Immature natural killer cell (primary cell): ENCODE measurements around the gene RAD18. TPM values are rescaled to one million over a fixed set of nuclear protein-coding genes. Genes with fewer than 3 reads are reported as not detected.

Experiments
- DNase-seq, 3 donors: peaks; one replicate each; pipeline ENCODE4 v3.0.0; 2022; ENCODE audit warnings: mixed read lengths in 1 of 3
- H3K27ac Mint-ChIP-seq, 6 donors: one replicate each; pipeline ENCODE4 v1.8.0; 2020; ENCODE audit warnings: mixed read lengths in 6 of 6, mild to moderate bottlenecking in 5 of 6, inconsistent platforms in 4 of 6, moderate library complexity in 3 of 6
- H3K27me3 Mint-ChIP-seq, 3 donors: one replicate each; pipeline ENCODE4 v1.8.0; 2020 to 2021; ENCODE audit warnings: low read depth in 3 of 3, mild to moderate bottlenecking in 3 of 3, mixed read lengths in 3 of 3, moderate library complexity in 3 of 3, inconsistent platforms in 1 of 3
- H3K36me3 Mint-ChIP-seq, 3 donors: one replicate each; pipeline ENCODE4 v1.8.0; 2020; ENCODE audit warnings: mixed read lengths in 3 of 3, inconsistent platforms in 2 of 3, mild to moderate bottlenecking in 2 of 3
- H3K4me1 Mint-ChIP-seq, 2 donors: one replicate each; pipeline ENCODE4 v1.8.0; 2020; ENCODE audit warnings: inconsistent platforms in 2 of 2, mild to moderate bottlenecking in 2 of 2, mixed read lengths in 2 of 2, moderate library complexity in 1 of 2
- H3K4me3 Mint-ChIP-seq, 5 donors: one replicate each; pipeline ENCODE4 v1.8.0; 2020; ENCODE audit warnings: mild to moderate bottlenecking in 5 of 5, mixed read lengths in 5 of 5, inconsistent platforms in 3 of 5, moderate library complexity in 3 of 5
- H3K9me3 Mint-ChIP-seq, 6 donors: one replicate each; pipeline ENCODE4 v1.8.0; 2020; ENCODE audit warnings: mild to moderate bottlenecking in 6 of 6, mixed read lengths in 6 of 6, inconsistent platforms in 4 of 6, moderate library complexity in 3 of 6
- polyA plus RNA-seq, 3 donors: library from polyadenylated mRNA; unstranded; fragments of 300-500 nt; fragmentation: Illumina TruSeq; gene quantifications; one replicate each; pipeline ENCODE4 v1.2.3, GENCODE V29; 2021

The RAD18 gene
- polyA plus RNA-seq, 3 donors from 2014 or later: 13.5 to 13.9 (median 13.8) TPM

GRCh38 chr3:8847317-8847716 is 116.0 kb downstream of the RAD18 start:
- Mint-ChIP-seq H3K27ac (no peak overlapping the region), H3K9me3 (no peaks in the 10 kb centered on the region), H3K36me3 (no peaks in the 10 kb centered on the region), H3K4me1 (no peaks in the 10 kb centered on the region), H3K4me3 (no peak overlapping the region), H3K27me3 (peaks cover 0 to 4% (median 0%) of the 10 kb centered on the region in 3 donors)
- no peak for DNase-seq

GRCh38 chr3:8846176-8846575 is 117.1 kb downstream of the RAD18 start:
- Mint-ChIP-seq H3K4me1 (no peaks in the 10 kb centered on the region), H3K27ac (no peak overlapping the region), H3K4me3 (no peak overlapping the region), H3K9me3 (no peaks in the 10 kb centered on the region), H3K36me3 (no peaks in the 10 kb centered on the region), H3K27me3 (peaks cover 0 to 3% (median 0%) of the 10 kb centered on the region in 3 donors)
- no peak for DNase-seq

- no peaks in the 10 kb centered on the region for H3K9me3 Mint-ChIP-seq
- H3K27me3 Mint-ChIP-seq: peaks cover 0 to 3% (median 0%) of the 10 kb centered on the region in 3 donors
- no peak overlapping the region for H3K4me3 Mint-ChIP-seq
- H3K27ac Mint-ChIP-seq: no peak overlapping the region
- H3K4me1 Mint-ChIP-seq: no peaks in the 10 kb centered on the region
- H3K36me3 Mint-ChIP-seq: no peaks in the 10 kb centered on the region
- no peak for DNase-seq
Observed at GRCh38 chr3:8845641-8846040, 117.6 kb downstream of the RAD18 start.

- H3K4me1 Mint-ChIP-seq: no peaks in the 10 kb centered on the region
- DNase-seq: no peak
- peaks cover 0 to 3% (median 0%) of the 10 kb centered on the region in 3 donors for H3K27me3 Mint-ChIP-seq
- H3K27ac Mint-ChIP-seq: no peak overlapping the region
- no peaks in the 10 kb centered on the region for H3K9me3 Mint-ChIP-seq
- H3K36me3 Mint-ChIP-seq: no peaks in the 10 kb centered on the region
- H3K4me3 Mint-ChIP-seq: no peak overlapping the region
Observed at GRCh38 chr3:8843347-8843746, 119.9 kb downstream of the RAD18 start.

- H3K4me1 Mint-ChIP-seq: no peaks in the 10 kb centered on the region
- H3K36me3 Mint-ChIP-seq: no peaks in the 10 kb centered on the region
- H3K27me3 Mint-ChIP-seq: peaks cover 0 to 1% (median 0%) of the 10 kb centered on the region in 3 donors
- H3K9me3 Mint-ChIP-seq: no peaks in the 10 kb centered on the region
- DNase-seq: no peak
- H3K27ac Mint-ChIP-seq: no peak overlapping the region
- H3K4me3 Mint-ChIP-seq: no peak overlapping the region
Observed at GRCh38 chr3:8842293-8842692, 121.0 kb downstream of the RAD18 start.

- no peaks in the 10 kb centered on the region for H3K4me1 Mint-ChIP-seq
- peaks cover 0 to 1% (median 0%) of the 10 kb centered on the region in 3 donors for H3K27me3 Mint-ChIP-seq
- H3K4me3 Mint-ChIP-seq: no peak overlapping the region
- no peaks in the 10 kb centered on the region for H3K36me3 Mint-ChIP-seq
- H3K27ac Mint-ChIP-seq: no peak overlapping the region
- DNase-seq: no peak
- H3K9me3 Mint-ChIP-seq: no peaks in the 10 kb centered on the region
Observed at GRCh38 chr3:8841472-8841871, 121.8 kb downstream of the RAD18 start.

- peaks cover 0 to 5% (median 3%) of the 10 kb centered on the region in 3 donors for H3K27me3 Mint-ChIP-seq
- H3K36me3 Mint-ChIP-seq: no peaks in the 10 kb centered on the region
- H3K4me1 Mint-ChIP-seq: no peaks in the 10 kb centered on the region
- peaks cover 0 to 3% (median 0%) of the 10 kb centered on the region in 6 donors for H3K9me3 Mint-ChIP-seq
- DNase-seq: no peak
- H3K4me3 Mint-ChIP-seq: no peak overlapping the region
- H3K27ac Mint-ChIP-seq: no peak overlapping the region
Observed at GRCh38 chr3:8840556-8840955, 122.7 kb downstream of the RAD18 start.

- H3K27ac Mint-ChIP-seq: no peak overlapping the region
- H3K27me3 Mint-ChIP-seq: peaks cover 0 to 4% (median 3%) of the 10 kb centered on the region in 3 donors
- H3K36me3 Mint-ChIP-seq: no peaks in the 10 kb centered on the region
- peaks cover 0 to 3% (median 0%) of the 10 kb centered on the region in 6 donors for H3K9me3 Mint-ChIP-seq
- no peak for DNase-seq
- H3K4me1 Mint-ChIP-seq: no peaks in the 10 kb centered on the region
- no peak overlapping the region for H3K4me3 Mint-ChIP-seq
Observed at GRCh38 chr3:8839607-8840325, 123.5 kb downstream of the RAD18 start.

- H3K27me3 Mint-ChIP-seq: peaks cover 0 to 4% (median 3%) of the 10 kb centered on the region in 3 donors
- no peak overlapping the region for H3K27ac Mint-ChIP-seq
- H3K9me3 Mint-ChIP-seq: peaks cover 0 to 3% (median 0%) of the 10 kb centered on the region in 6 donors
- H3K36me3 Mint-ChIP-seq: no peaks in the 10 kb centered on the region
- DNase-seq: no peak
- no peaks in the 10 kb centered on the region for H3K4me1 Mint-ChIP-seq
- H3K4me3 Mint-ChIP-seq: no peak overlapping the region
Observed at GRCh38 chr3:8838765-8839423, 124.4 kb downstream of the RAD18 start.

- DNase-seq: no peak
- no peaks in the 10 kb centered on the region for H3K4me1 Mint-ChIP-seq
- no peak overlapping the region for H3K27ac Mint-ChIP-seq
- peaks cover 0 to 4% (median 3%) of the 10 kb centered on the region in 3 donors for H3K27me3 Mint-ChIP-seq
- H3K4me3 Mint-ChIP-seq: no peak overlapping the region
- H3K36me3 Mint-ChIP-seq: no peaks in the 10 kb centered on the region
- H3K9me3 Mint-ChIP-seq: peaks cover 0 to 3% (median 0%) of the 10 kb centered on the region in 6 donors
Observed at GRCh38 chr3:8838234-8838633, 125.0 kb downstream of the RAD18 start.

- H3K4me1 Mint-ChIP-seq: no peaks in the 10 kb centered on the region
- H3K27me3 Mint-ChIP-seq: peaks cover 0 to 4% (median 3%) of the 10 kb centered on the region in 3 donors
- H3K36me3 Mint-ChIP-seq: no peaks in the 10 kb centered on the region
- H3K4me3 Mint-ChIP-seq: no peak overlapping the region
- DNase-seq: no peak
- H3K9me3 Mint-ChIP-seq: peaks cover 0 to 3% (median 0%) of the 10 kb centered on the region in 6 donors
- H3K27ac Mint-ChIP-seq: no peak overlapping the region
Observed at GRCh38 chr3:8837162-8837561, 126.1 kb downstream of the RAD18 start.

GRCh38 chr3:8836096-8836495 is 127.2 kb downstream of the RAD18 start:
- Mint-ChIP-seq H3K36me3 (no peaks in the 10 kb centered on the region), H3K27ac (no peak overlapping the region), H3K4me3 (no peak overlapping the region), H3K4me1 (no peaks in the 10 kb centered on the region), H3K27me3 (peaks cover 0 to 4% (median 3%) of the 10 kb centered on the region in 3 donors), H3K9me3 (peaks cover 0 to 3% (median 0%) of the 10 kb centered on the region in 6 donors)
- DNase-seq: no peak

- DNase-seq: no peak
- H3K9me3 Mint-ChIP-seq: peaks cover 0 to 3% (median 0%) of the 10 kb centered on the region in 6 donors
- H3K27ac Mint-ChIP-seq: no peak overlapping the region
- no peak overlapping the region for H3K4me3 Mint-ChIP-seq
- H3K4me1 Mint-ChIP-seq: no peaks in the 10 kb centered on the region
- H3K36me3 Mint-ChIP-seq: no peaks in the 10 kb centered on the region
- H3K27me3 Mint-ChIP-seq: peaks cover 0 to 4% (median 3%) of the 10 kb centered on the region in 3 donors
Observed at GRCh38 chr3:8835385-8835784, 127.9 kb downstream of the RAD18 start.

GRCh38 chr3:8834974-8835373 is 128.3 kb downstream of the RAD18 start:
- Mint-ChIP-seq H3K36me3 (no peaks in the 10 kb centered on the region), H3K27ac (no peak overlapping the region), H3K9me3 (peaks cover 0 to 3% (median 0%) of the 10 kb centered on the region in 6 donors), H3K4me1 (no peaks in the 10 kb centered on the region), H3K4me3 (no peak overlapping the region), H3K27me3 (peaks cover 0 to 4% (median 3%) of the 10 kb centered on the region in 3 donors)
- DNase-seq: no peak
